PC-9 (cell line): ENCODE measurements around the gene UNC93A. TPM values are rescaled to one million over a fixed set of nuclear protein-coding genes. Genes with fewer than 3 reads are reported as not detected.

Source experiments
- BruUV-seq: library from RNA; stranded (reverse); fragments of 400-500 nt; replicated peaks from 2 replicates; lab custom pipeline; 2021; lab: Mats Ljungman, UMichigan
- CTCF ChIA-PET: fragments of 300-600 bp; sonication (Branson Sonifier 250); formaldehyde crosslinking; loops from one replicate; lab custom pipeline; 2022; ENCODE audit warnings: antibody characterized with exemption; lab: Charles Lee
- POLR2A ChIA-PET: fragments of 300-600 bp; sonication (Branson Sonifier 250); formaldehyde crosslinking; loops from one replicate; lab custom pipeline; 2022; ENCODE audit warnings: antibody characterized with exemption; ENCODE audit not compliant: unreplicated experiment; lab: Charles Lee
- DNase-seq, 2 experiments: peaks; one replicate each; pipeline versions ENCODE4 v3.0.0 to v3.0.0-alpha.2; 2015 to 2022; ENCODE audit warnings: mixed read lengths in 1 of 2
- H2AFZ ChIP-seq: fragments of 200-600 bp; sonication (generic); 2 replicates; pipeline ENCODE4 v1.8.1; 2017; ENCODE audit warnings: antibody characterized with exemption
- H3F3A ChIP-seq: fragments of 200-600 bp; sonication (generic); 2 replicates; pipeline ENCODE4 v1.8.1; 2017; ENCODE audit warnings: antibody characterized with exemption, mild to moderate bottlenecking, low read depth; ENCODE audit not compliant: insufficient read depth
- H3K27ac ChIP-seq: fragments of 200-600 bp; sonication (generic); 2 replicates; pipeline ENCODE4 v1.6.1; 2016; ENCODE audit warnings: mixed run types
- H3K27me3 ChIP-seq: fragments of 200-600 bp; sonication (generic); 2 replicates; pipeline ENCODE4 v1.6.1; 2016; ENCODE audit warnings: low read depth, mixed run types; ENCODE audit not compliant: insufficient read depth
- H3K36me3 ChIP-seq: fragments of 200-600 bp; sonication (generic); 2 replicates; pipeline ENCODE4 v1.6.1; 2016; ENCODE audit warnings: low read depth, mixed run types
- H3K4me1 ChIP-seq: fragments of 200-600 bp; sonication (generic); replicated peaks from 2 replicates; pipeline ENCODE4 v1.6.1; 2016; ENCODE audit warnings: mixed run types; ENCODE audit not compliant: insufficient read depth
- H3K4me2 ChIP-seq: fragments of 200-600 bp; sonication (generic); 2 replicates; pipeline ENCODE4 v1.6.1; 2017; ENCODE audit warnings: mixed run types
- H3K4me3 ChIP-seq: fragments of 200-600 bp; sonication (generic); 2 replicates; pipeline ENCODE4 v1.6.1; 2016; ENCODE audit warnings: mixed run types
- H3K79me2 ChIP-seq: fragments of 200-600 bp; sonication (generic); 2 replicates; pipeline ENCODE4 v1.6.1; 2017; ENCODE audit warnings: low read depth, mixed run types
- H3K9me2 ChIP-seq: fragments of 200-600 bp; sonication (generic); 2 replicates; pipeline ENCODE4 v1.8.1; 2017; ENCODE audit warnings: mild to moderate bottlenecking; ENCODE audit not compliant: insufficient read depth
- H3K9me3 ChIP-seq: fragments of 200-600 bp; sonication (generic); 2 replicates; pipeline ENCODE4 v1.8.1; 2016; ENCODE audit warnings: low read depth; ENCODE audit not compliant: insufficient read depth
- H4K20me1 ChIP-seq: fragments of 200-600 bp; sonication (generic); 2 replicates; pipeline ENCODE4 v1.8.1; 2017; ENCODE audit not compliant: insufficient read depth
- EZH2 ChIP-seq: fragments of 200-600 bp; sonication (generic); IDR thresholded peaks from 2 replicates; pipeline ENCODE4 v1.8.0; 2017; ENCODE audit warnings: antibody characterized with exemption, low read depth
- intact Hi-C: fragments of 100-400 bp; cut with micrococcal nuclease; formaldehyde crosslinking; loops from one replicate; pipeline ENCODE4 v1.10.0; 2022; ENCODE audit not compliant: unreplicated experiment
- total RNA-seq: library from RNA; stranded (reverse); gene quantifications from 2 replicates; pipeline ENCODE4 v1.2.3, GENCODE V29; 2021
- TF ChIP-seq, protein P1 (sequence below): fragments of 200-600 bp; sonication (generic); conservative IDR thresholded peaks from 2 replicates; pipeline ENCODE4 v1.6.1; 2017; ENCODE audit warnings: mixed run types, antibody characterized with exemption, mild to moderate bottlenecking, moderate library complexity

Gene UNC93A
- total RNA-seq, 1 experiment from 2014 or later, result not detected

DNA sequence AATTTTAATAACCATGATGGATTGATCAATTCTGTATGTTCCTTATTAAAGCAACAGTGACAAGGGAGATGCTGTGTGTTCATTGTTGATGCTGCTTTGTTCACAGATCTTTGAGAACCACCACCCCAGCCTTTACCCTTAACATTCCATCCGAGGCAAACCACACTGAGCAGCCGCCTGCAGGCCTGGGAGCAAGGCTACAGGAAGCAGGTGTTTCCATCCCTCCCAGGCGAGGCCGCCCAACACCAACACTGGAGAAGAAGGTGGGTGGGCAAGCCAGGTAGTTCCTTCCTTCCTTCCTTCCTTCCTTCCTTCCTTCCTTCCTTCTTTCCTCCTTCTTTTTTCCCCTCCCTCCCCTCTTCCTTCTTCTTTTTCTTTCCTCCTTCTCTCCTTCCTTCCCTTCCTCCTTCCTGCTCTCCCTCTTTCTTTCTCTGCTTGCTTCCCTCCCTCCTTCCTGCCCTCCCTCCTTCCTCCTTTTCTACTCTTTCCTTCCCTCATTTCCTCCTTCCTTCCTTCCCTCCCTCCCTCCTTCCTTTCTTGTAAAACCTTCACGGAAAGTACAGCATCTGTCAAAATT lies 47.5 kb downstream of the UNC93A start:
- intact Hi-C loops, result no loop called here
- no peak for TF ChIP-seq EZH2
- TF ChIP-seq, protein P1, sequence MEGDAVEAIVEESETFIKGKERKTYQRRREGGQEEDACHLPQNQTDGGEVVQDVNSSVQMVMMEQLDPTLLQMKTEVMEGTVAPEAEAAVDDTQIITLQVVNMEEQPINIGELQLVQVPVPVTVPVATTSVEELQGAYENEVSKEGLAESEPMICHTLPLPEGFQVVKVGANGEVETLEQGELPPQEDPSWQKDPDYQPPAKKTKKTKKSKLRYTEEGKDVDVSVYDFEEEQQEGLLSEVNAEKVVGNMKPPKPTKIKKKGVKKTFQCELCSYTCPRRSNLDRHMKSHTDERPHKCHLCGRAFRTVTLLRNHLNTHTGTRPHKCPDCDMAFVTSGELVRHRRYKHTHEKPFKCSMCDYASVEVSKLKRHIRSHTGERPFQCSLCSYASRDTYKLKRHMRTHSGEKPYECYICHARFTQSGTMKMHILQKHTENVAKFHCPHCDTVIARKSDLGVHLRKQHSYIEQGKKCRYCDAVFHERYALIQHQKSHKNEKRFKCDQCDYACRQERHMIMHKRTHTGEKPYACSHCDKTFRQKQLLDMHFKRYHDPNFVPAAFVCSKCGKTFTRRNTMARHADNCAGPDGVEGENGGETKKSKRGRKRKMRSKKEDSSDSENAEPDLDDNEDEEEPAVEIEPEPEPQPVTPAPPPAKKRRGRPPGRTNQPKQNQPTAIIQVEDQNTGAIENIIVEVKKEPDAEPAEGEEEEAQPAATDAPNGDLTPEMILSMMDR, result no peak
- DNase-seq, result no peak
- Histone ChIP-seq H3K79me2 (no peaks in the 10 kb centered on the region), H3K27me3 (peaks cover 61% of the 10 kb centered on the region), H3K9me3 (peaks cover 6% of the 10 kb centered on the region), H3F3A (peaks cover 8% of the 10 kb centered on the region), H3K4me1 (no peaks in the 10 kb centered on the region), H2AFZ (no peak overlapping the region), H4K20me1 (no peaks in the 10 kb centered on the region), H3K9me2 (no peaks in the 10 kb centered on the region), H3K36me3 (no peaks in the 10 kb centered on the region), H3K27ac (no peak overlapping the region), H3K4me2 (no peak overlapping the region), H3K4me3 (no peak overlapping the region)
- CTCF ChIA-PET, result no interaction called here
- no TSS peak for BruUV-seq
- POLR2A ChIA-PET, result no interaction called here

DNA sequence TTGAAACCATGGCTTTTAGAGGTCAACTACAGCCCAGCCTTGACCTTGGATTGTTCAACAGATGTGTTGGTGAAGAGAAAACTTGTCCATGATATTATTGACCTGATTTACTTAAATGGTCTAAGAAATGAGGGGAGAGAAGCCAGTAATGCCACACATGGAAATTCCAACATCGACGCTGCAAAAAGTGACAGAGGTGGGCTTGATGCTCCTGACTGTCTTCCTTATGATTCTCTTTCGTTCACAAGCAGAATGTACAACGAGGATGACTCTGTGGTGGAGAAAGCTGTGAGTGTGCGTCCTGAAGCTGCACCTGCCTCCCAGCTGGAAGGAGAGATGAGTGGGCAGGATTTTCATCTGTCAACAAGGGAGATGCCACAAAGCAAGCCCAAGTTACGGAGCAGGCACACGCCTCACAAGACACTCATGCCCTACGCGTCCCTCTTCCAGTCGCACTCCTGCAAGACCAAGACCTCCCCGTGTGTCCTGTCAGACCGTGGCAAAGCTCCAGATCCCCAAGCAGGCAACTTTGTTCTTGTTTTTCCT lies 50.0 kb downstream of the UNC93A start:
- no peak overlapping the region for H2AFZ ChIP-seq
- no TSS peak for BruUV-seq
- ChIA-PET POLR2A (no interaction called here), CTCF (no interaction called here)
- H3K4me3 ChIP-seq, result no peak overlapping the region
- H3K79me2 ChIP-seq, result no peaks in the 10 kb centered on the region
- H3K4me1 ChIP-seq, result no peaks in the 10 kb centered on the region
- peaks cover 8% of the 10 kb centered on the region for H3F3A ChIP-seq
- intact Hi-C loops, result no loop called here
- DNase-seq, result no peak
- H3K27ac ChIP-seq, result no peak overlapping the region
- TF ChIP-seq, protein P1, result no peak
- no peak for TF ChIP-seq EZH2
- H4K20me1 ChIP-seq, result no peaks in the 10 kb centered on the region
- H3K9me2 ChIP-seq, result no peaks in the 10 kb centered on the region
- peaks cover 6% of the 10 kb centered on the region for H3K9me3 ChIP-seq
- H3K4me2 ChIP-seq, result no peak overlapping the region
- peaks cover 67% of the 10 kb centered on the region for H3K27me3 ChIP-seq
- no peaks in the 10 kb centered on the region for H3K36me3 ChIP-seq

DNA sequence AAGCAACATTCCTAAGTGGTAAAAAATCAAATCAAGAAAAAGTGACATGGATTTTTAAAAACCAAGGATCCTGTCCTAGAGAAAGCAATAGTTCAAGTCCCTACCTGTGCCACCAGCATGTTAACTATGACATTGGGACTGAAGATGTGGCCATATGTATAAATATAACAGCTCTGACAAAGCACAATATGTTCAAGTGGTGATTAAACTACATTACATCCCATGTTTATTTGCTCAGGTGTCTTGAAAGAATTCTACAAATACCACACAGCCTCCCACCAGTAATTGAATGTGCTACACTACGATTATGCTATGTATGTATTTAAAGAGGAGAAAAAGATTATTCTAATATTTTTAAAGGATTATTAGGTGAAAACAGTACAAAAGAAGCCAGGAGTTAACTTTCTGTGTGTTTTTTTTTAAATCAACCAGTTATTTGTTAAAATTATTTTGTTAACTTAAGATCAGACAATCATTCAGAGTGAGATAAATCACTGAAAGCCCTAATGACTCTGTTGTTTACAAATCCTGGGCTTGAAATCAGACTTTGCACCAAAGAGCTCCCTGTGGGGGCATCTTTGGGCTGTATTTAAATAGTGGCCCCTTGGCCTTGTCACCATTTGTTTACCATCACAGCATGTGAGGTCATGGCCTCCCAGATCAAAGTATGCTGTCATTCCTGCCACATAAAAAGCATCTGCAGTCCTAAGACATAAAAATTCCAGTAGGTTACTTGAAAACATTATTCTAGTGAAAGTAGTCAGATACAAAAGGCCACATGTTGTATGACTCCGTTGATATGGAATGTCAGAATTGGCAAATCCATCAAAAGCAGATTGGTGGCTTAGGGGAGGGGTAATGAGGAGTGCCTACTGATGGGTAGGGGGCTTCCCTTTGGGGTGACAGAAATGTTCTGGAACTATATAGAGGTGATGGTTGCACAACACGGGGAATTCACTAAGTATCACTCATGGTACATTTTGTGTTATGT lies 50.8 kb downstream of the UNC93A start:
- no peak overlapping the region for H3K4me3 ChIP-seq
- CTCF ChIA-PET, result no interaction called here
- POLR2A ChIA-PET, result no interaction called here
- H3F3A ChIP-seq, result peaks cover 8% of the 10 kb centered on the region
- no peaks in the 10 kb centered on the region for H3K9me2 ChIP-seq
- no peak overlapping the region for H3K4me2 ChIP-seq
- TF ChIP-seq, protein P1, result no peak
- no peak for TF ChIP-seq EZH2
- H3K79me2 ChIP-seq, result no peaks in the 10 kb centered on the region
- H3K27me3 ChIP-seq, result peaks cover 71% of the 10 kb centered on the region
- BruUV-seq, result no TSS peak
- intact Hi-C loops, result no loop called here
- no peak for DNase-seq
- H3K36me3 ChIP-seq, result no peaks in the 10 kb centered on the region
- H3K27ac ChIP-seq, result no peak overlapping the region
- H3K4me1 ChIP-seq, result no peaks in the 10 kb centered on the region
- H4K20me1 ChIP-seq, result no peaks in the 10 kb centered on the region
- no peak overlapping the region for H2AFZ ChIP-seq
- peaks cover 6% of the 10 kb centered on the region for H3K9me3 ChIP-seq
